Peyer's patch (tissue), 4 donors: ENCODE measurements around the gene AZIN2. TPM values are rescaled to one million over a fixed set of nuclear protein-coding genes. Genes with fewer than 3 reads are reported as not detected.

ENCODE experiments used
- DNase-seq, 3 donors: peaks; one replicate each; pipeline ENCODE4 v3.0.0-alpha.2; 2017 to 2019
- H3K27ac ChIP-seq, 4 donors: fragments of 200-600 bp; sonication (generic); one replicate each; pipeline ENCODE4 v1.5.1; 2016 to 2019
- H3K27me3 ChIP-seq, 2 donors: fragments of 200-600 bp; sonication (generic); one replicate each; pipeline ENCODE4 v1.5.1; 2019
- H3K36me3 ChIP-seq, 3 donors: fragments of 200-600 bp; sonication (generic); one replicate each; pipeline ENCODE4 v1.5.1; 2016 to 2019
- H3K4me1 ChIP-seq, 4 donors: fragments of 200-600 bp; sonication (generic); one replicate each; pipeline ENCODE4 v1.5.1; 2016 to 2019
- H3K4me3 ChIP-seq, 4 donors: fragments of 200-600 bp; sonication (generic); 1 replicate in 3 of 4; 2 replicates in 1 of 4; pipeline ENCODE4 v1.5.1; 2016 to 2019; ENCODE audit warnings: mild to moderate bottlenecking in 1 of 4
- H3K9me3 ChIP-seq, 4 donors: fragments of 200-600 bp; sonication (generic); one replicate each; pipeline ENCODE4 v1.5.1; 2016 to 2019; ENCODE audit warnings: mild to moderate bottlenecking in 1 of 4
- POLR2A ChIP-seq, 2 donors: fragments of 450-650 bp; IDR thresholded peaks; one replicate each; pipeline ENCODE4 v1.5.1; 2017; ENCODE audit warnings: antibody characterized with exemption in 2 of 2, mild to moderate bottlenecking in 2 of 2, moderate library complexity in 2 of 2
- total RNA-seq, 4 donors: library from RNA; depleted of rRNA; stranded (reverse); fragments of >200 nt; gene quantifications; one replicate each; pipeline ENCODE4 v1.1.0, GENCODE V29; 2016
- TF ChIP-seq, protein P1 (sequence below), 6 experiments: fragments of 450-650 bp in 4 of 6; fragments of 200-600 bp in 2 of 6; sonication (generic) in 1 of 6; IDR thresholded peaks; one replicate each; pipeline ENCODE4 v1.5.1; 2017 to 2019; ENCODE audit warnings: antibody characterized with exemption in 6 of 6, mild to moderate bottlenecking in 3 of 6, moderate library complexity in 1 of 6

AZIN2 gene
- 10 to 100 TPM in 1 of 4 donors, 1 to 10 TPM in 2, under 1 TPM in 1; 0.95 to 26.4 (median 2.2) TPM for total RNA-seq

DNA sequence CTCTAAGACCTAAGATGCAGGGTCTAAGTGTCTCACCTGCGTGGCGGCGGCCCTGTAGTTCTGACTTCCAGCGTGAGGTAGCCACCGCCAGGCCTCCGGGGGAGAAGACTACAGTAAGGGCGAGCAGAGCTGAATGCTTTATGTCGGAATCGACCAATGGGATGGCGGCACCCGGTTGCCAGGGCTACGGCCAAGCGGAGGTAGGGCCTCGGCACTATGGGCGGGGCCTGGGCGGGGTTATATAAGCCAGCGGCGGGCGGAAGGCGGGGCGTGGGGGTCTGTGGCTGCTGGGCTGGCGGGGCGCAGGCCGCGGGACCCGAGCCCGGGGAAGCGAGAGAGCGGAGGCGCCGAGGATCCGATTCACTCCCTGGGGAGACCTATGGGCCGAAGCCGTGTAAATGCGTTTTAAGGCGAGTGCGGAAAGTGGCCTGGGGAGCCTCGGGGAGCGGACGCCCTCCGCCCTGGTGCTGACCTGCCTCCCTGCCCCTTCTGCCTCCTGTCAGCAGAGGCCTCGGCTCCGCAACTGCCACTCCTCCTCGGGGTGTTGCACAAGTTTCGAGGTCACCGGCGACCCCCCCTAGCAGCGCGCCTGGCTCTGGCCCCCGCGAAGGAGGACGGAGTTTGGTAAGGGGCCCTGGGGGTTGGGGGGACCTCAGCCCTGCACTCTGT lies at the start of gene AZIN2:
Gene AZIN2 (plus strand): TSS at position 269 of the 669 bp plus-strand sequence. CDS start 1,097 bp downstream, outside the sequence.
- peak within 1 kb of the TSS in 2 of 4 donors; percentile 11 to 65 for H3K27ac ChIP-seq
- H3K9me3 ChIP-seq: no peaks in the 10 kb centered on the region
- peak; percentile 37 to 69 for TF ChIP-seq POLR2A (IDR thresholded peaks at IDR 0.05)
- TF ChIP-seq, protein P1, sequence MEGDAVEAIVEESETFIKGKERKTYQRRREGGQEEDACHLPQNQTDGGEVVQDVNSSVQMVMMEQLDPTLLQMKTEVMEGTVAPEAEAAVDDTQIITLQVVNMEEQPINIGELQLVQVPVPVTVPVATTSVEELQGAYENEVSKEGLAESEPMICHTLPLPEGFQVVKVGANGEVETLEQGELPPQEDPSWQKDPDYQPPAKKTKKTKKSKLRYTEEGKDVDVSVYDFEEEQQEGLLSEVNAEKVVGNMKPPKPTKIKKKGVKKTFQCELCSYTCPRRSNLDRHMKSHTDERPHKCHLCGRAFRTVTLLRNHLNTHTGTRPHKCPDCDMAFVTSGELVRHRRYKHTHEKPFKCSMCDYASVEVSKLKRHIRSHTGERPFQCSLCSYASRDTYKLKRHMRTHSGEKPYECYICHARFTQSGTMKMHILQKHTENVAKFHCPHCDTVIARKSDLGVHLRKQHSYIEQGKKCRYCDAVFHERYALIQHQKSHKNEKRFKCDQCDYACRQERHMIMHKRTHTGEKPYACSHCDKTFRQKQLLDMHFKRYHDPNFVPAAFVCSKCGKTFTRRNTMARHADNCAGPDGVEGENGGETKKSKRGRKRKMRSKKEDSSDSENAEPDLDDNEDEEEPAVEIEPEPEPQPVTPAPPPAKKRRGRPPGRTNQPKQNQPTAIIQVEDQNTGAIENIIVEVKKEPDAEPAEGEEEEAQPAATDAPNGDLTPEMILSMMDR (IDR thresholded peaks at IDR 0.05): no peak

GRCh38 chr1:33031506-33031905 lies 49.4 kb upstream of the AZIN2 start:
- no peak for TF ChIP-seq POLR2A (IDR thresholded peaks at IDR 0.05)
- TF ChIP-seq, protein P1 (IDR thresholded peaks at IDR 0.05): no peak
- H3K4me1 ChIP-seq: peaks cover 0 to 31% (median 0%) of the 10 kb centered on the region in 4 donors

More for the DNA sequence above, at the start of gene AZIN2:
- DNase-seq: peak; percentile 97 to 99 (median 99)
- Histone ChIP-seq H3K4me1 (peaks cover 0 to 13% (median 9%) of the 10 kb centered on the region in 4 donors), H3K4me3 (peak within 1 kb of the TSS; percentile 53 to 73 (median 61)), H3K36me3 (no peaks in the 10 kb centered on the region), H3K27me3 (no peaks in the 10 kb centered on the region)

DNA sequence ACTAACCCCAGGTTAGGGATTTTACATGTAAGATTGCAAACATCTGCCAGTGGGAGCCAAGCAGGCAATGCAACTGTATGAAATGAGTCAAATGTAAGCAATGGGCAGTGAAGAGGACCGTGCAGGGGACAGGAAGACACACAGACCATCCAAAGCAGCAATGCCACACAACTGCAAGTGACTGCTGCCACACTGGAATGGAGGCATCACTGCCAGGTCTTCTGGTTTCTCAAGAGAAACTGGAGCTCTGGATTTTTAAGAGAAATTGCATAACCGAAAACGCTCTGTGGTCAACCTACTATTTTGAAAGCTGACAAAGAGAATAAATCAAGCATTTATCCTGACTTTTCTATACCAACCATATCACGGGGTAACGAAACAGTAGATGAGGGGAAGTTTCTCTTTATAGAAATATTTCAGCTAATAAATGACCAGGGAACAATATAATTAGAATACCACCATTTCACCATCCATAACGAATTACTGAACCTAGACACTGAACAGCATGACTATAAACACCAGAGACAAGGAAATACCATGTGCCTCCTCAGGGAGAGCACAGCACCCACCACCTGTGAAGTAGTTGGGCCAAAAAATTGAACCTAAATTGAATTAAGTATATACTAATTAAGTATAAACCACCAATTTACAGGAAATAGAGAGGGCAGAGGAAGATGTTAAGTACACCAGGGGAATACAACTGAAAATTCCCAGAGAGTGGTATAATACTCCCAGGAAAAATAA lies 48.7 kb upstream of the AZIN2 start:
- H3K27me3 ChIP-seq: no peaks in the 10 kb centered on the region
- no peaks in the 10 kb centered on the region for H3K9me3 ChIP-seq
- DNase-seq: no peak
- TF ChIP-seq, protein P1 (IDR thresholded peaks at IDR 0.05): no peak
- peaks cover 0 to 27% (median 0%) of the 10 kb centered on the region in 4 donors for H3K4me1 ChIP-seq
- no peak overlapping the region for H3K4me3 ChIP-seq
- H3K27ac ChIP-seq: no peak overlapping the region
- H3K36me3 ChIP-seq: peaks cover 0 to 14% (median 0%) of the 10 kb centered on the region in 3 donors

More at GRCh38 chr1:33031506-33031905, 49.4 kb upstream of the AZIN2 start:
- no peaks in the 10 kb centered on the region for H3K9me3 ChIP-seq
- H3K4me3 ChIP-seq: no peak overlapping the region
- peaks cover 0 to 14% (median 0%) of the 10 kb centered on the region in 3 donors for H3K36me3 ChIP-seq
- no peaks in the 10 kb centered on the region for H3K27me3 ChIP-seq
- DNase-seq: no peak
- H3K27ac ChIP-seq: no peak overlapping the region

GRCh38 chr1:33036051-33036525 lies 44.9 kb upstream of the AZIN2 start:
- no peaks in the 10 kb centered on the region for H3K27me3 ChIP-seq
- no peak for DNase-seq
- H3K36me3 ChIP-seq: no peaks in the 10 kb centered on the region

More at GRCh38 chr1:33036051-33036525, 44.9 kb upstream of the AZIN2 start:
- Histone ChIP-seq H3K4me3 (peak overlapping the region; percentile 65 to 88 (median 85)), H3K27ac (peak overlapping the region; percentile 76 to 82 (median 81)), H3K9me3 (no peaks in the 10 kb centered on the region), H3K4me1 (peaks cover 0 to 28% (median 0%) of the 10 kb centered on the region in 4 donors)
- TF ChIP-seq POLR2A (IDR thresholded peaks at IDR 0.05): no peak
- TF ChIP-seq, protein P1 (IDR thresholded peaks at IDR 0.05): no peak
